DLD1 (cell line): ENCODE data around the gene BTN3A1.
"Not testable (repeated sequence)": the region's sequence is repeated elsewhere in the genome, so short reads cannot be mapped to it uniquely, and the experiment has no call there.

Source experiments
- in situ Hi-C: cut with HindIII; loops from 2 replicates; pipeline ENCODE4 v1.10.0; 2017; ENCODE audit warnings: low sequenced_read_pairs

Gene BTN3A1

DNA sequence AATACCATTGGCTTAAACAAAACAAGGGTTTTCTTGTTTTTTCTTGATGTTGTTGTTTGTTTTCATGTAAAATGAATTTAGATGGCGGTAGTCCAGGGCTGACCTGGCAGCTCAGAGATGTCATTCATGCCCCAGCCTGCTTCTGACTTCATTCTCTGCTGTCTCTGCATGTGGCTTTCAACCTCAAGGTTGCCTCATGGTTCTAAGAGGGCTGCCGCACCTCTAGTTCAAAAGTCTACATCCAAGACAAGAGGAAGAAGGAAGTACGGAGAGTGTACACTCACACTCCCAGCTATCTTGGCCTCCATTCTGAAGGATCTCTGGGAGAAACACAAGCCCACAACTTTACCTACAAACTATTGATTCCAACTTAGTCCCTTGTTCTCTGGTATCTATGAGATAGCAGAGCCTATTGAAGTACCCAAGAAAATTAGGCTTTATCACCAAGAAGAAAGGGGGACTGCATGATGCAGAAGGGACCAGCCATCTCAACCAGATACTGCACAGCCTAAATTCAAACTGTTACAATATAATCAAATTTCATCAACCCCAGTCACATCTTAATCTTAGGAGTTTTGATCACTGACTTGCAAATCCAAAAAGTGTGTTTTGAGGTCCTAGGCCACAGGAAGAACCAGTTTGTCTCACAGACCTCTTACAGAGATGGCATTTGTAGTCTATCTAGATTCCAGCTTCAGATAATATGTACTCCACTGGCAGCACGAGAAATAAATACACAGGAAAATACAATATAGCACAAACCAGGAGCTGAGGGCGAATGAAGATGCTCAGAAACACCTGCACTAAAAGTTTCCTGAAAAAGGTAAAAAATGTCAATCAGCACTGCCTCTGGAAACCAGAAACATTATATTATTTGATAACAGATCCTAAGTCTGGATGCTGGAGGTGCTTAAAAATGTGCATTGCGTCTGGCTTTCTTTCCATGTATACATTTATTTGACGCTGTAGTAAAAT lies 37.4 kb downstream of the BTN3A1 start:
- in situ Hi-C loops: no loop called here

DNA sequence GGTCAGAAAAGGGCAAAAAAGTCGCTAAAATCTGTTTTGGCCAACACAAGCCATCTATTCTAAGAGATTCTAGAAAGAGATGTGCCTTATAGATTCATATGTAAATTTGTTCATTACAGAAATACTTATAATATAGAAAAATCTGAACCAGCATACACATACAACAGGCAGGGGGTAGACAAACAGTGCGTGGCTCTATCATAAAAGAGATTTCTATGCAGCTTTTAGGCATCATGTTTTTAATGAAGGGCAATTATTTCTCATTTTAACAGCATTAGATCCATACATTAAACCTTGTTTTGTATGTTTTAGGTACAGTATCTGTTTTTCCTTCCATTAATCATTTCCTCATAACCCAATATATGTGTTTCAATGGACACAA lies 38.9 kb downstream of the BTN3A1 start:
- in situ Hi-C loops: no loop called here

DNA sequence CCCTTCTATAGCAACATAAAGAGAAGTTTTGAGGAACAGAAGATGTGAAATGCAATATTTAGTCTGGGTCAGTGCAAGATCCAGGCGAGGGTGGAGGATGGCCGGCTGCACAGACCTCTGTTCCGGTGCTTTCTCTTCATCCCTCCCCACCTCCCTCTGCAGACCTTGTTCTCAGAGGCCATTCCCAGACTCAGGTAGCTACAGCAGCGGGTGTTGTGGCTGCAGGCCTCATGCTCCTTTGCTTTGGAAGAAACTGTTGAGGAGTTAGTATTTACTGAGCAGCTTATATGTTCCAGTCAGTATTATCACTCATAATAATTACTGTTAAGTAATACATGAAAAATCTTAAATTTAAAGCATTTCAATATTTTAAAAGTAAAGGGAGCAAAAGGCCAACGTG lies 39.9 kb downstream of the BTN3A1 start:
- in situ Hi-C loops: no loop called here

DNA sequence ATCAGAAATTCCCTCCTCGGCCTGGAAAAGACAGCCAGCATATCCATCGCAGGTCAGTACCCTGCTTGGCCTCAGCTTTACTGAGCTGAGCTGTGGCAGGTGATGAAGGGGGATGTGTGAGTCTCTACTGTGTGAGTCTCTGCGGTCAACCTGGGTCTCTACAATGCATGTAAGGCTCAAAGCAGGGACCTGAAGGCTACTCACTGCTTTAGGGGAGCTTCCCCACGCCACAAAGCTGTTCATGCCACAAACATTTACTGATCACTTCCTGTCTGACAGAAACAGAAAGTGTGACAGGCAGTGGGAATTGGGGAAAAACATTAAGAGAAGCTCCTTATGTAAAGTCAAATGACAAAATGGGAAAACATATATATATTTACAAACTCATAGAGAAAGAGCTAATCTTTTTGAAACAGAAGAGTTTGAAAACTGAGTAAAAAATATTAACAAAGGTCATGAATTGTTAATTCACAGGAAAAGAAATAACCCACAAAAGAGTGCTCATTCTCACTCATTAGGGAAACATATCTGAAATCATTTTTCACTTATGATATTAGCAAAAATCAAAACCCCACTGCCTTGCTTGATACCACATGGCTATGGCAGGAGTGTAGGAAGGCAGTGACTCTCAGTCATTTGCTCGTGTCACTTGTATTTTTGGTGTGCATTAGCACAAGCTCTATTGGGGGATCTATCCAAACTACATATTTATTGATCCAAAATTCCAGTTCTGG lies 44.0 kb downstream of the BTN3A1 start:
- in situ Hi-C loops: no loop called here

DNA sequence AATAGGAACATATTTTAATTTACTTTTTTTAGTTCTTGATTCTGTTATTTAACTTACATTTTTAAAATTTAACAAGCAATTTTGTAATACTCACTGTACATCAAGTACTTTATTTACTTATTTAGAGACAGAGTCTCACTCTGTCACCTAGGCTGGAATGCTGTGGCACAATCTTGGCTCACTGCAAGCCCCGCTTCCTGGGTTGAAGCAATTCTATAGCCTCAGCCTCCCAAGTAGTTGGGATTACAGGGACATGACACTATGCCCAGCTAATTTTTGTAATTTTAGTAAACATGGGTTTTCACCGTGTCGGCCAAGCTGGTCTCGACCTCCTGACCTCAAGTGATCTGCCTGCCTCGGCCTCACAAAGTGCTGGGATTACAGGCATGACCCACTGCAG lies 45.2 kb downstream of the BTN3A1 start:
- in situ Hi-C loops: no loop called here

DNA sequence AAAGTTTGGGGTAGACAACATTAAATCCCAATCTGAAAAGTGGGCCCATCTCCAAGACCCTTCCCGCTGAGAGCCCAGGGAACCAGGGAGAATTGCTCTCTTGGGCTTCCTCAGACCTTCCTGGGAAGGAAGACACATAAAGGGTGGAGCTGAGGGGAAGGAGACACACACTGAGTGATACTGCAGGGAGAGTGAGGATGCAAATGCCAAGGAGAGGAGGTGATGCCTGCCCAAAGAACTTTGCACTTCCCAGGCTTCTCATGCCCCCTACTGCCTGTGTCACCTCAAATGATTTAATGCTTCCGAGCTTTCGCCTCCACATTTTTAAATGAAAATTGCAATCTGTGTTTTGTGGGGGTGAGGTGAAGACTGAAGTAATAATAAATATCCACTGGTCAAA lies 48.2 kb downstream of the BTN3A1 start:
- in situ Hi-C loops: no loop called here

DNA sequence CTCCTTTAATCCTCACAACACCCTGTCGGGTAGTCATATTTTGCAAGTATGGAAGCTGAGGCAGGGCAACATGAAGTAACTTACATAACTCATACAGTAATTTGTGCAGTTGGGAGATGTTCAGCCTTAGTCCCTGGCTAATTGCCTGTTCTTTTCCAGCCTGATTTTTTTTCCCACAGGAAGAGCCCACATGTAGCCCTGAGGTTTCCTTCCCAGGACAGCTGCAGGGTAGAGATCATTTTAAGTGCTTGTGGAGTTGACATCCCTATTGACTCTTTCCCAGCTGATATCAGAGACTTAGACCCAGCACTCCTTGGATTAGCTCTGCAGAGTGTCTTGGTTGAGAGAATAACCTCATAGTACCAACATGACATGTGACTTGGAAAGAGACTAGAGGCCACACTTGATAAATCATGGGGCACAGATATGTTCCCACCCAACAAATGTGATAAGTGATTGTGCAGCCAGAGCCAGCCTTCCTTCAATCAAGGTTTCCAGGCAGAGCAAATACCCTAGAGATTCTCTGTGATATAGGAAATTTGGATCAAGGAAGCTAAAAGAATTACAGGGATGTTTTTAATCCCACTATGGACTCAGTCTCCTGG lies 50.7 kb downstream of the BTN3A1 start:
- in situ Hi-C loops: no loop called here

DNA sequence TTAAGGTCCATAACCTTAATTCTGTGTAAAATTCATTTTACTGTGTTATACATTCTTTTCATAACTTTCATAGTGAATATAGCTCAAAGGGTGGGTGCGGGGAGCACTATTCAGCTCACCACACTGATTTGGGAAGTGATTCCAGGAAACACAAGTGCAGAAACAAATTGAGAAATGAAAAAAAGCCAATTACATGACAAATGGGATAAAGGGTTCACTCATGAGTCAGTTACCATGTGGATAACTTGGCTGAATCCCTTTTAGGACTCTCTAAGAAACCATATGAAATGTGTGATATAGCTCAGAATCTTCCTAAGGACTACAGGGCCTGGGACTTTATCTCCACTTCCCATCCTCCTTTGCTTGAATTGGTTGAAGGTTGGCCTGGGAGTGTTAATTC lies 52.6 kb downstream of the BTN3A1 start:
- in situ Hi-C loops: no loop called here

DNA sequence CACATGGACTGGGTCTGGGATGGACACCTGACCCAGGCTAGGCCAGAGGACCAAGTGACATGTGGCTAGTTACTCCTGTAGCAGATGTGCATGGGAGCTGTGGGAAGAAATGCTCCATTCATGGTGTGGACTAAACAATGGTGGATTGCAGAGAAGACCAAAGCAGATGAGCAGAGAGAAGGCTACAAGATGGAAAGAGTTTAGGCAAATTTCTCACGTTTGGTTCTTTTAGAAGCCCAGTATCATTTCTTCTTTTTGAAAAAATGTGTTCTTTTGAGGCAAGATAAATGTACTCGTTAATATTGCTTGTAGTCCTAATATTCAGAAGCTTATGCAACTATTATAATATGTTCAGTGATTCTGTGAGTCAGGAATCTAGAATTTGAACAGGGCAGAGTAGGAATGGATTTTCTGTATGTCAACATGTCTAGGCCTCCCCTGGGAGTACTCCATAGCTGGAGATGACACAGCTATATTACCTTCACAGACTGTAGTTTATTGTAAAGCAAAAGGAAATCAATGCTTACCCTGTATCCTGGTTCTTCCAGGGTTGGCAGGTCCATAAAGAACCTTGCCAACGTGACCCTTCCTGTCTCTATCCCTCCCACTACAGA lies 53.4 kb downstream of the BTN3A1 start:
- in situ Hi-C loops: no loop called here

DNA sequence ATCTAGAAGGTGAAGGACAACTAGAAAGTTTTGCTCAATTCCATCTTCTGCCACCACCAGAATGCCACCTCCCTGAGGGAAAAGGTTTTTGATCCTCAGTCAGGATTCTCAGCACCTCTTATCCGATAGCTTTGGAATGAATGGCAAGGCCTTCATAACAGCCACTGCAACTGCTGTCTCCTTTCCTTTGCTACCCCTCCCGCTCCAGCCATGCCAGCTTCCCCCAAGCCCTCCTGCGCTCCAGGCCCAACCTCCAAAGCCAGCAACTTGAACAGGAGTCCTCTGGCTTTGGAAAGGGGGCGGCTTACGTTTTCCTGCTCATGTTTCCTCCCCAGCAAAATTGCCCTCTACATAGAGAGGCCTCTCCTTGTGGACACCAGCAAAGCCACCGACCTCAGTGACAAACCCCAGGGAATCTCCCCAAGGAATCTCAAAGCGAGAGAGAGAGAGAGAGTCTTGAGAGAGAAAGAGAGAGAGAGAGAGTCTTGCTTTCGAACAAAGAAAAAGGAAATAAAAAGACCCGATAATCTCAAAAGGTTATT lies 55.3 kb downstream of the BTN3A1 start:
- in situ Hi-C loops: no loop called here

DNA sequence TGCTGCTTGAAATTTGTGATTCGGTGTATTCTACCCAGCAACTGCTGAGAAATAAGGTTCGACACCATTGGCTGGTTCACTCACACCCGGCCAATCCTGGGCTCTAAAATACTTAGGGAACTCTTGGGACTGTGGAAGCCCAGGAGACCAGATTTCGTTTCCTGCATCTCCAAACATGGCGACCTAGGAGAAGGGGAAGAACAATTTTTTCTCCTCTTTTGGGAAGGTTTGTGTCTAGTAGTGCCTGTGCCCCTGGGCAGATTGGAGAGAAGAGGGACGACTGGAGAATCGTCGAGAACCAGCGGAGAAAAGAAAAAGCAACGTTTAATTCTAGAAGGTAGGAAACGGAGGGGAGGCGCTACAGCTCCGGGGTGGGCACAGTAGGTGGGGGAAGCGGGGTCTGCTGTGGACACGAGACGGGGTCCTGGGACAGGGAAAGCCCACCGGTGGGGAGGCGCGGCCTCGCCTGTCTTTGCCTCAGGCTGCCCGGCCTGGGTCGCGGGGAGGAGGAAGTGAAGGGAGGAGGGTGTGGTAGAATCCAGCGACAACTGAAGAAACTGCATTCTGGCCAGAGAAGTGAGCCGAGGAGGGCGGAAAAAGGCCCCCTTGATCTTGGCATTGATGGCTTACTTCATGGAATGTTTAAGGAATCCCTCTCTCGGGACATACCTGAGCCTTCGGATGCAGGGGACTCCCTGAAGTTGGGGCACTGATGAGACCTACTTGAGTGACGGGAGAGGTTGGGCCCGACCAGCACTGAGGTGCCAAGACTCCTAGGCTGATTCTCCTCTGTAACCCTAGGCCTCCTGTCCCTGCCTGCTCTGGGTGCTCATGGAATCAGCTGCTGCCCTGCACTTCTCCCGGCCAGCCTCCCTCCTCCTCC lies 56.0 kb downstream of the BTN3A1 start, which contains the start of gene BTN2A1:
Gene BTN2A1, plus strand, starts transcription at position 150 of the 883 bp plus-strand sequence. Its CDS starts 682 bp downstream, at position 832.
- in situ Hi-C loops: no loop called here

DNA sequence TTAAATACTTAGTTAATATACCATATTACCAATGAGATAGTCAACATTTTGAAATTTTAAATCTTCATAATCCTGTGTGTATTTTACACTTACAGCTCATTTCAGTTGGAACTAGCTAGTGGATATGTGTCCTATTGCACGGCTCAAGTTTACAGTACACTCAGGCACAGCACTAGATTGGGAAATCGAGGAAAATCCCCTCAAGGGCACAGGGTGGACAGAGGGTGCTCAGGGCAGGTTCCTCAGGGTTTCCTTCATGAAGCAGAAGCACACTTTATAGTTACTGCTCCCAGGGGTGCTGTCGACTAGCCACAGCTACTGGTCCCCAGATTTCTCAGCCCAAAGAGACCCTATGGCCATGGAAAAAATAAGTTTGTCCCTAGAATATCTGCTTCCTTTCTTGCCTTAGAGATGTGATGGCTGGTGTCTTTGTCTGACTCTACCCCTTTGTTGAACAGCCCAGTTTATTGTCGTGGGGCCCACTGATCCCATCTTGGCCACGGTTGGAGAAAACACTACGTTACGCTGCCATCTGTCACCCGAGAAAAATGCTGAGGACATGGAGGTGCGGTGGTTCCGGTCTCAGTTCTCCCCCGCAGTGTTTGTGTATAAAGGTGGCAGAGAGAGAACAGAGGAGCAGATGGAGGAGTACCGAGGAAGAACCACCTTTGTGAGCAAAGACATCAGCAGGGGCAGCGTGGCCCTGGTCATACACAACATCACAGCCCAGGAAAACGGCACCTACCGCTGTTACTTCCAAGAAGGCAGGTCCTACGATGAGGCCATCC lies 57.1 kb downstream of the BTN3A1 start:
- in situ Hi-C loops: no loop called here

DNA sequence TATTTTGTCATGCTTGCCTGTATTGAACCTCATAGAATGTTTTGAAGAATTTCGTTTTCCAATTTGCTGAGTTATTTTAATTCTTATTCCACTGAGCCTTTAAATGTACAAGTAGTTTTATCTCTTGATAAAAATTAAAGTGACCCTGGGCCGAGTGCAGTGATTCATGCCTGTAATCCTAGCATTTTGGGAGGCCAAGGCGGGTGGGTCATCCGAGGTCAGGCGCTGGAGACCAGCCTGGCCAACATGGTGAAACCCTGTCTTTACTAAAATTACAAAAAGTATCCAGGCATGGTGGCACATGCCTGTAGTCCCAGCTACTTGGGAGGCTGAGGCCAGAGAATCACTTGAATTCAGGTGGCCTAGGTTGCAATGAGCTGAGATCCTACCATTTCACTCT lies 59.3 kb downstream of the BTN3A1 start:
- in situ Hi-C loops: not testable (repeated sequence)

DNA sequence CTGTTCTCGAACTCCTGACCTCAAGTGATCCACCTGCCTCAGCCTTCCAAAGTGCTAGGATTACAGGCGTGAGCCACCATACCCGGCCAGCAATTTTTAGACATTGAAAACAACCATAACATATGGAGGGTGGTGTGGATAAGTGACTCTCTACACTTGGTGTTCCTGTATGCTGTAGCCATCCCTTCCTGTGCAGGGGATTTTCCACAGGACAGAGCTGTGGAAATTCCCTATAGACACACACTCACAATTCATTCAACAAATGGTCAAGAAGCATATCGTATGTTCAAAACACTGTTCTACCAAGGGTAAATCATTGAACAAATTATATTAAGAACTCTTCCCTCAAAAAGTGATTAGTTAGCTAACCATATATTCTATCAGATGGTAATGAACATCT lies 61.9 kb downstream of the BTN3A1 start:
- in situ Hi-C loops: no loop called here

DNA sequence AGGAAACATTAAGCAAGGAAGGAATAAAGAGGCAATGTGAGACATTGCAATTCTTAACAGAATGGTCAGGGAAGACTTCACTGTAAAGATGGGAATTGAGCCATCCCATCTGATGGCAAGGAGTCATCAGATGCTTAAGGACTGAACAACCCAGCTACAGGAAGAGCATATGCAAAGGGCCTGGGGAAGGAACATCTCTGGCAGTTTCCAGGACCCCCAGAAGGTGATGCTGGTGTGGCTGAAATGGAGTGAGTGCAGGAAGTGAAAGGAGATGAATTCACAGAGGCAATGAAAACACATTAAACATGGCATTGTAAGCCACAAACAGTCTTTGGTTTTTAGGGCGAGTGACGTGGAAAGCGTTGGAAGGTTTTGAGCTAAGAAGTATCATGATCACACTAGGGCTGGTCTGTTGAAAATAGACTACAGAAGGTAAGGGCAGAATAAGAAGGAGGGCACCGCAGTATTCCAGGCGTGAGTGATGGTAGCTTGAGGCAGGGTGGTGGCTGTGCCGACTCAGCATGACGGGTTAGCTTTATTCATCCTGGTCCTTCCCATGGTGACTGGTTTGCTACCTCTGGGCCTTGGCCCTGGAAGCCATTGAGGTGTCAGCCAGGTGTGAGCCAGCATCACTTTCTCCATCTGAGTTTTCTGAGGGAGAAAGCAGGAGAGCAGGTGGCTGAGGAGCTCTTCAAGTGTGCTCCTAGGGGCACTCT lies 62.5 kb downstream of the BTN3A1 start:
- in situ Hi-C loops: no loop called here
